GM21619 (cell line): Measurements from ENCODE around the gene ANKRD16.
"Not testable (repeated sequence)": the region's sequence is repeated elsewhere in the genome, so short reads cannot be mapped to it uniquely, and the experiment has no call there.

Experiments used
- ATAC-seq: cut with Tn5 transposase; IDR thresholded peaks from one replicate; pipeline ENCODE4 v1.9.1; 2021; ENCODE audit not compliant: unreplicated experiment

Gene ANKRD16

GRCh38 chr10:5889624-5890451 lies at the start of gene ANKRD16, which contains the start of gene FBH1:
ANKRD16 (minus strand) TSS chr10:5889893; CDS start chr10:5889354, 539 bp downstream.
FBH1 (plus strand) TSS chr10:5890243; CDS start chr10:5890346, 103 bp downstream.
- peak; percentile 78 for ATAC-seq

GRCh38 chr10:5938291-5938690 lies 48.6 kb upstream of the ANKRD16 start:
- ATAC-seq = no peak

DNA sequence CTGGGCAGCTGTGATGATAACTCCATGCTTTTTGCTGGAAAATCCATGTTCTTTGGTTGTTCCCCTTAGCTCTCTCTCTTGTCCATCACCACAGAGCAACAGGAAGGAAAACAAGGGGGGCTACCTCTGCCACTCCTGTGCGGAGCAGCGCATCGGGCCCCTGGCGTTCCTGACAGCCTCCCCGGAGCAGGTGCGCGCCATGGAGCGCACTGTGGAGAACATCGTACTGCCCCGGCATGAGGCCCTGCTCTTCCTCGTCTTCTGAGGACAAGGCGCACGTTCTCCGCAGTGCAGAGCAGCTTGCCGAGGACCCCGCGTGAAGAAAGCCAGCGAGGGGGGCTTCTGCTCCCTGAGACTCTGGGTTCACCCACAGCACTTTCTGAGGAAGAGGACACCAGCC lies 47.3 kb upstream of the ANKRD16 start:
- ATAC-seq = no peak

GRCh38 chr10:5935628-5936027 lies 45.9 kb upstream of the ANKRD16 start:
- ATAC-seq = no peak

GRCh38 chr10:5933909-5934546 lies 44.3 kb upstream of the ANKRD16 start:
- no peak for ATAC-seq

DNA sequence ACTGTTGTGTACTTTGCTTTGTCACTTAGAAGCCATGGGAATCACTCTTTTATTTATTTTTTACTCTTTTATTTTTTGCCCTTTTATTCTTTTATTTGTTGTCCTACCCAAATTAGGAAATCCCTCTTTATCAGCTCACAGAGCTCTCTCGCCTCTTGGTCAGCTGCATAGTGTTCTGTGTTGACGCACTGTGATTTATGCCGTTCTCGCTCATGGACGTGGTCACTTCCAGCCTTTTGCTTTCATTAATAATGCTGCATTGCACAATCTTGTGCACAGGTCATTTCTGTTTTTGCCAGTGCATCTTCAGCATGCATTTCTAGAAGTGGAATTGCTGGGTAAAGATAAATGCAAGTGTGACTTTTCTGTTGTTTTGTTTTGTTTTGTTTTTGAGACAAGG lies 42.7 kb upstream of the ANKRD16 start:
- ATAC-seq = no peak

- ATAC-seq = no peak
Observed at GRCh38 chr10:5930272-5930671, 40.6 kb upstream of the ANKRD16 start.

GRCh38 chr10:5929442-5929841 lies 39.7 kb upstream of the ANKRD16 start:
- no peak for ATAC-seq

GRCh38 chr10:5927306-5927705 lies 37.6 kb upstream of the ANKRD16 start:
- no peak for ATAC-seq

DNA sequence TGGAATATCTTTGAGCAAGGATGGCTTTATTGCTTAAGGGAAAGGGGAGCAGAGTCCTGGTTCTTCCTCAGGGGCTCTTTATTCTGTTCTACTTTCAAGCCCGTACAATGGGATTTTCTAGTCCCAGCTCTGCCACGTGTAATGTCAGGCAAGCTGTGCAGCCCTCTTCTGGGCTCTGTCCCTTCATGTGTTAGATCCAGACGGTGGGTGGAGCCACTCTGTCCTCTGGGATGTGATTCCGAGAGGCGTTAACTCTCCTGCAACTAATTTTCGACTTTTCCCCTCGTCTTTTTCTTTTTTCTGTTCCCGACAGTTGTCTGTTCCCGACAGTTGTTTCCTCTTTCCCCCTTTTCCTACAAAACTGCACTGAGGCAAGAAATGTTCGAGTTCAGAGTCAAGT lies 35.2 kb upstream of the ANKRD16 start:
- no peak for ATAC-seq

DNA sequence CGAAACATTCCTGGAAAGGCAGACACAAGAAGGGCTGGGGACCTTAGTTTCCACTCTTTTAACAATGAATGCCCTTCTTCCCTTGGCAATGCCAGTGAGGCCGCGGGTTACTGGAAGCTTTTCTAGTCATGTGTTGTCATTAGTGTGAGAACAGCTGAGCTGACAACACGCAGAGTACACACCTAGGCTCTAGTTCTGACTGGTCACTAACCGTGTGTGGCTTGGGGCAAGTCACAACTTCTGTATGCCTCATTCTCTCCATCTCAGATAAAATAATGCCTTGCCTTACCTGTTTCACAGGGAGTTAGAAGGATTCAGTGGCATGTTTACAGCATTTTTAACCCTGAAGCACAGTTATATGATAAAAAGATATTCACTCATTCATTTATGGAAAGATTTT lies 32.1 kb upstream of the ANKRD16 start:
- no peak for ATAC-seq

DNA sequence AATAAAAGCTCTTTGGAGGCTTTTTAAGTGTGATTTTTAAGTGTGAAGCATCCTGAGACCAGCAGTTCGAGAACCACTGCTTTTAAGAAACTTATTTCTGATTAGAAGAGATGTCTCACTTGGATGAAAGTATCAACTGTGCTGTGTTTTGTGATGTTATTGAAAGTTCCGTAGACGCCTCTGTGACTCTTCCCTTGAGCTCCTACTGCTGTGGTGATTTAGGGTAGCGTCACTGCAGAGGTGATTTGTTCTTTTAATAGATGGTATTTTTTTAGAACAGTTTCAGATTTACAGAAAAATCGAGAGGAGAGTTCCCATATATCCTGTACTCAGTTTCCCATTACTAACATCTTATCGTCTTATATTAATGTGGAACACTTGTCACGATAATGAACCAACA lies 29.9 kb upstream of the ANKRD16 start:
- no peak for ATAC-seq

- ATAC-seq = no peak
Observed at GRCh38 chr10:5918763-5919162, 29.1 kb upstream of the ANKRD16 start.

- ATAC-seq = no peak
Observed at GRCh38 chr10:5917305-5917704, 27.6 kb upstream of the ANKRD16 start.

- ATAC-seq = no peak
Observed at GRCh38 chr10:5915451-5915850, 25.8 kb upstream of the ANKRD16 start.

GRCh38 chr10:5913736-5914135 lies 24.0 kb upstream of the ANKRD16 start:
- ATAC-seq = no peak

GRCh38 chr10:5911670-5912069 lies 22.0 kb upstream of the ANKRD16 start:
- no peak for ATAC-seq

DNA sequence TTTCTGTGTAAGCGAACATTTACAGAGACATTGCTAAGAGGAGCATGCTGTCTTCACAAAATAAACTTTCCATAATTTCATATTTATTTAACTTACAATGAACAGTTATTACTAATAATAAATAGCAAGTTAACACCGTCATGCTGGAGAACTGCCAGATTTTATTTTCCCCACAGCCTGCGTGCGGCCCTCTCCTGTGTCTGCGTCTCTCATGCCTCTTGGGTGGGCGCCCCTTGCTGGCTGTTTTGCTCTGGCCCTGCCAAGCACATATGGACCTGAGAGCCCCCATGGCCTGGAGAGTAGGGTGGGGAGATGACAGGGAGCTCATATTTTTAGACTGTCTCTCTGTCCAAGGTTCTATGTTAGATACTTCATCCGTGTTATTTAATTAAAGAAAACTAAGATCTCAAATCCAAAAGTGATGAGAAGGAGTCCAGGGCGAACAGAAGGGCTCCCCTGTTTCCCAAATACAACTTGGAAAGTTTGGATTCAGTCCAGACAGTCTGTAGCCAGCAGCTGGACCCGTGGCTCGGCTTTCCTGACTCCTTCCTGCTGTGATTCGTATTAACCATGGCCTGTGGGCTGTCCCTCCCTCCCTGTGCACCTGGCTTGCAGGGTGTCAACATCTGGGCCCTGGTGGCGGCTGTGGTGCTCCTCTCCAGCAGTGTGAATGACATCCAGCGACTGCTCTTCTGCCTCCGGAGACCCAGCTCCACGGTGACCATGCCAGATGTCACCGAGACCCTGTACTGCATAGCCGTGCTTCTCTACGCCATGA lies 20.8 kb upstream of the ANKRD16 start:
- no peak for ATAC-seq

DNA sequence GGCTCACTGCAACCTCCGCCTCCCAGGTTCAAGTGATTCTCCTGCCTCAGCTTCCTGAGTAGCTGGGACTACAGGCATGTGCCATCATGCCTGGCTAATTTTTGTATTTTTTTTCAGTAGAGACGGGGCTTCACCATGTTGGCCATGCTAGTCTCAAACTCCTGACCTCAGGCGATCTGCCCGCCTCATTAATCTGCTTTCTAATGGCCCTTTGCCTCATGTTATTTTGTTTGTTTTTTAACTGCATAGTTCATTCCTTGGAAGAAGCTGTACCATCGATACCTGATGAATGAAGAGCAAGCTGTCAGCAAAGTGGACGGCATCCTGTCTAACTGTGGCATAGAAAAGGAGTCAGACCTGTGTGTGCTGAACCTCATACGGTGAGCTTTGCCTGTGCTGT lies 19.0 kb upstream of the ANKRD16 start:
- not testable (repeated sequence) for ATAC-seq

DNA sequence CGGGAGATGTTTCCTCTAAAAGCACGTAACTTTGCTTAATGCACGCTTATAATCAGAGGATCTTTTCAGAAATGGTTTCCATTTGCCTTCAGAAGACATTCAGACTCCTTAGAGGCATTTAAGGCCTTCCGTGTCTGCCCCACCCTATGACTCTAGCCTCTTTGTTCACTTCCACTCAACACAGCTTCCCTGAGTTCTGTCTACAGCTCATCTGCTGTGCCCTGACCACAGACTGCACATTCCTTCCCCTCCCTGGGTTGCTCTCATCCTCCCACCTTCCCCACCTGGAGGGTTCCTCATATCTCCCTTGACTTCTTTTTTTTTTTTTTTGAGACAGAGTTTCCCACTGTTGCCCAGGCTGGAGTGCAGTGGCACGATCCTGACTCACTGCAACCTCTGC lies 17.0 kb upstream of the ANKRD16 start:
- no peak for ATAC-seq

DNA sequence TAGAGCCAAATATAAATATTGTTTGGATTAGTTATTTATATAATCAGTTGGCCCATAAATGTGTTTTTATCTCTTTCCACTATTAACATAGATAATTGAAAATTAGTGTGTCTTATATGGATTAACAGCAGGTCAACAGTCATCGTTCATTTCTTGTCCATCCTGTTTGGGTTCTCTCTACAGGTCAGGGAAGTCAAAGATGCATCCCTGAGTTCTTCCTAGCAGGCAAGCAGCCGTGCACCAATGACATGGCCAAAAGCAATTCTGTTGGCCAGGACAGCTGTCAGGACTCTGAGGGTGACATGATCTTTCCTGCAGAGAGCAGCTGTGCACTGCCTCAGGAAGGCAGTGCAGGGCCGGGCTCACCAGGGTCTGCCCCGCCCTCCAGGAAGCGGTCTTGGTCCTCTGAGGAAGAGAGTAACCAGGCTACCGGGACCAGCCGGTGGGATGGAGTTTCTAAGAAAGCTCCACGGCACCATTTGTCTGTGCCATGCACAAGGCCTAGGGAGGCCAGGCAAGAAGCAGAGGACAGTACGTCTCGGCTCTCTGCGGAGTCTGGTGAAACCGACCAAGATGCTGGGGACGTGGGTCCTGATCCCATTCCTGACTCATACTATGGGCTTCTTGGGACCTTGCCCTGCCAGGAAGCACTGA lies 16.3 kb upstream of the ANKRD16 start:
- ATAC-seq = no peak
